Osteocyte (in vitro differentiated cells): ENCODE data around the gene KCNAB2. TPM values are rescaled to one million over a fixed set of nuclear protein-coding genes. Genes with fewer than 3 reads are reported as not detected.

ENCODE experiments used
- DNase-seq: peaks from one replicate; pipeline ENCODE4 v3.0.0; 2021; ENCODE audit warnings: mixed read lengths; ENCODE audit not compliant: unreplicated experiment; ENCODE audit errors: extremely low spot score
- H3K27ac Mint-ChIP-seq: one replicate; pipeline ENCODE4 v1.8.0; 2021; ENCODE audit warnings: mild to moderate bottlenecking, mixed read lengths; ENCODE audit not compliant: unreplicated experiment
- H3K27me3 Mint-ChIP-seq: one replicate; pipeline ENCODE4 v1.8.0; 2021; ENCODE audit warnings: mixed read lengths; ENCODE audit not compliant: unreplicated experiment
- H3K36me3 Mint-ChIP-seq: one replicate; pipeline ENCODE4 v1.8.0; 2021; ENCODE audit warnings: mixed read lengths; ENCODE audit not compliant: unreplicated experiment
- H3K4me1 Mint-ChIP-seq: one replicate; pipeline ENCODE4 v1.8.0; 2021; ENCODE audit warnings: mixed read lengths; ENCODE audit not compliant: unreplicated experiment
- H3K4me3 Mint-ChIP-seq: one replicate; pipeline ENCODE4 v1.8.0; 2021; ENCODE audit warnings: mild to moderate bottlenecking, moderate library complexity, mixed read lengths; ENCODE audit not compliant: unreplicated experiment
- H3K9me3 Mint-ChIP-seq: one replicate; pipeline ENCODE4 v1.8.0; 2021; ENCODE audit warnings: mixed read lengths; ENCODE audit not compliant: unreplicated experiment
- total RNA-seq: library from RNA; stranded (reverse); gene quantifications from 2 replicates; pipeline ENCODE4 v1.2.1, GENCODE V29; 2021
- TF ChIP-seq, protein P1 (sequence below): fragments of 200-600 bp; sonication (generic); IDR thresholded peaks from 2 replicates; pipeline ENCODE4 v1.5.0; 2021; ENCODE audit warnings: antibody characterized with exemption, mild to moderate bottlenecking, moderate library complexity

KCNAB2 gene
- total RNA-seq, 1 donor from 2014 or later: 9.3 TPM

GRCh38 chr1:6130596-6130995, 84.9 kb downstream of the KCNAB2 start:
- no peaks in the 10 kb centered on the region for H3K27me3 Mint-ChIP-seq
- H3K4me3 Mint-ChIP-seq: no peak overlapping the region
- H3K36me3 Mint-ChIP-seq: no peaks in the 10 kb centered on the region

GRCh38 chr1:6131561-6131960, 85.9 kb downstream of the KCNAB2 start:
- DNase-seq: no peak
- peaks cover 14% of the 10 kb centered on the region for H3K9me3 Mint-ChIP-seq
- no peaks in the 10 kb centered on the region for H3K4me1 Mint-ChIP-seq
- TF ChIP-seq, protein P1, sequence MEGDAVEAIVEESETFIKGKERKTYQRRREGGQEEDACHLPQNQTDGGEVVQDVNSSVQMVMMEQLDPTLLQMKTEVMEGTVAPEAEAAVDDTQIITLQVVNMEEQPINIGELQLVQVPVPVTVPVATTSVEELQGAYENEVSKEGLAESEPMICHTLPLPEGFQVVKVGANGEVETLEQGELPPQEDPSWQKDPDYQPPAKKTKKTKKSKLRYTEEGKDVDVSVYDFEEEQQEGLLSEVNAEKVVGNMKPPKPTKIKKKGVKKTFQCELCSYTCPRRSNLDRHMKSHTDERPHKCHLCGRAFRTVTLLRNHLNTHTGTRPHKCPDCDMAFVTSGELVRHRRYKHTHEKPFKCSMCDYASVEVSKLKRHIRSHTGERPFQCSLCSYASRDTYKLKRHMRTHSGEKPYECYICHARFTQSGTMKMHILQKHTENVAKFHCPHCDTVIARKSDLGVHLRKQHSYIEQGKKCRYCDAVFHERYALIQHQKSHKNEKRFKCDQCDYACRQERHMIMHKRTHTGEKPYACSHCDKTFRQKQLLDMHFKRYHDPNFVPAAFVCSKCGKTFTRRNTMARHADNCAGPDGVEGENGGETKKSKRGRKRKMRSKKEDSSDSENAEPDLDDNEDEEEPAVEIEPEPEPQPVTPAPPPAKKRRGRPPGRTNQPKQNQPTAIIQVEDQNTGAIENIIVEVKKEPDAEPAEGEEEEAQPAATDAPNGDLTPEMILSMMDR: no peak
- no peak overlapping the region for H3K27ac Mint-ChIP-seq
- no peaks in the 10 kb centered on the region for H3K36me3 Mint-ChIP-seq
- H3K4me3 Mint-ChIP-seq: no peak overlapping the region
- H3K27me3 Mint-ChIP-seq: no peaks in the 10 kb centered on the region

More at GRCh38 chr1:6130596-6130995, 84.9 kb downstream of the KCNAB2 start:
- TF ChIP-seq, protein P1: no peak
- no peak overlapping the region for H3K27ac Mint-ChIP-seq
- H3K9me3 Mint-ChIP-seq: peaks cover 14% of the 10 kb centered on the region
- no peak for DNase-seq
- H3K4me1 Mint-ChIP-seq: no peaks in the 10 kb centered on the region

DNA sequence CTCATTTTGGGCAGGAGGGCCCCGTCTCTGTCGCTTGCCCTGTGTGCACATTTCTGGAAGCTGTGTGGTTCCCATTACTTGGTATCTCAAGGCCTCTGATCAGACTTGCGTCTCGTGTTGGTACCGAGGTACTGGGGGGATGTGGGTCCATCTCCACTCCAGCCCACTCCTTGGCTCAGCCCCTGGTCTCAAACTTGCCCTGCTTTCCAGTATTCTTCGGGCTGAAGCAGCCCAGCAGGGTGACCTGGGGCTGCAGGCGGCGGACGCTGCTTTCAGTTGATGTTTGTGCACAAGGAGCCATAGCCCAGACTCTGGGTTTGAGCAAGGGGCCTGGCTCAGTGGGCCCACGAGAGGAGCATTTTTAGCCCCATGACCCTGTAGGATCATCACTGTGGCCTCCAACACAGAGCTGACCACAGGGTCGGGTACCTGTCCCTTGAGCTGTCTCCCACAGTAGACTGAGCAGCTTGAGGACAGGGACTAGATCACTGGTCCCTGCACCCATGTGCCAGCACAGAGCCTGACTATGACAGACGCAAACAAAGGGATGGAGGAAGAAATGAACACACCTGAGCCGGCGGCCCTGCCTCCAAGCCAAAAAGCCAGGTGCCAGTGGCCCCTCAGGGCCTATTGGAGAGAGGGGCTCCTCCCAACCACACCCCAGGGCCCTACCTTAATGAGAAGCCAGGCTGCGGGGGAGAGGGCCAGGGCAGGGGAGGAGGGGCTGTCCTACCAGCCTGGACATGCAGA, 87.6 kb downstream of the KCNAB2 start:
- Mint-ChIP-seq H3K9me3 (peaks cover 14% of the 10 kb centered on the region), H3K27ac (no peak overlapping the region), H3K4me3 (no peak overlapping the region), H3K36me3 (no peaks in the 10 kb centered on the region), H3K27me3 (peaks cover 4% of the 10 kb centered on the region), H3K4me1 (no peaks in the 10 kb centered on the region)
- DNase-seq: no peak
- TF ChIP-seq, protein P1: no peak

GRCh38 chr1:6134206-6134605, 88.5 kb downstream of the KCNAB2 start:
- peaks cover 14% of the 10 kb centered on the region for H3K9me3 Mint-ChIP-seq
- no peaks in the 10 kb centered on the region for H3K36me3 Mint-ChIP-seq
- peaks cover 4% of the 10 kb centered on the region for H3K27me3 Mint-ChIP-seq
- H3K4me1 Mint-ChIP-seq: no peaks in the 10 kb centered on the region
- no peak overlapping the region for H3K4me3 Mint-ChIP-seq
- TF ChIP-seq, protein P1: no peak
- no peak overlapping the region for H3K27ac Mint-ChIP-seq
- DNase-seq: no peak

DNA sequence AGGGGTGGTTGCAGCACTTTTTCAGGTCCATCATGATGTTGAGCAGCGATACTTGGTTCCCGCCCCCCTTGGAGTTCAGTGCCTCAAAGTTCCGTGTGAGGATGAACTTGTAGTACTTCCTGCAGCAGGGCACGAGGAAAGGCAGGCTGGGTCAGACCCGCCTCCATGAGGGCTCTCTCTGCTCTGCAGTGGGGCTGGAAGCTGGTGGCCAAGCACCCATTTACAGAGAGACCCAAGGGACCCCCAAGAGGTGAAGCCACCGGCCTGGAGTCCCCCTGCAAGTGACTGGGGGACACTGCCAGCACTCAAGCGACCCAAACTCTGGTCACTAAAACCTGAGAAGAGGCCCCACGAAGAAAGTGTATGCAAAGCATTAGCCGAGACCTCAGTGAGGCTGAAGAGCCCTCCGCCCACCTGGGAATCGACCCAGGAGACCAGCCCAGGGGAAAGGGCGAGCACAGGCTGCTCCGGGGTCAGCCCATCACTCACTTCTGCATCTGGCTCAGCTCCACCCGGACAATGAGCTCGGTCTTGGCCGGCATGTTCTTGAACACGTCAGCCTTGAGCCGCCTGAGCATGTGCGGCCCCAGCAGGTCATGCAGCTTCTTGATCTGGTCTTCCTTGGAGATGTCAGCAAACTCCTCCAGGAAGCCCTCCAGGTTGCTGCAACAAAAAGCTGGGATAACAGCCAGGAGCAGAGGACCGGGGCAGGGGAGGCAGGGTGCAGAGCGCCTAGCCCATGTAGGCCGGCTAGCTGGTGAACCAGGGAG, 89.2 kb downstream of the KCNAB2 start:
- H3K27ac Mint-ChIP-seq: no peak overlapping the region
- H3K36me3 Mint-ChIP-seq: no peaks in the 10 kb centered on the region
- no peak for DNase-seq
- no peaks in the 10 kb centered on the region for H3K4me1 Mint-ChIP-seq
- no peak overlapping the region for H3K4me3 Mint-ChIP-seq
- TF ChIP-seq, protein P1: no peak
- H3K9me3 Mint-ChIP-seq: peaks cover 14% of the 10 kb centered on the region
- H3K27me3 Mint-ChIP-seq: peaks cover 4% of the 10 kb centered on the region
